Osteocyte (in vitro differentiated cells): ENCODE data around the gene RAB9A. TPM values are rescaled to one million over a fixed set of nuclear protein-coding genes. Genes with fewer than 3 reads are reported as not detected.
"Not testable (repeated sequence)": the region's sequence is repeated elsewhere in the genome, so short reads cannot be mapped to it uniquely, and the experiment has no call there.

Experiments
- DNase-seq: peaks from one replicate; pipeline ENCODE4 v3.0.0; 2021; ENCODE audit warnings: mixed read lengths; ENCODE audit not compliant: unreplicated experiment; ENCODE audit errors: extremely low spot score
- H3K27ac Mint-ChIP-seq: one replicate; pipeline ENCODE4 v1.8.0; 2021; ENCODE audit warnings: mild to moderate bottlenecking, mixed read lengths; ENCODE audit not compliant: unreplicated experiment
- H3K27me3 Mint-ChIP-seq: one replicate; pipeline ENCODE4 v1.8.0; 2021; ENCODE audit warnings: mixed read lengths; ENCODE audit not compliant: unreplicated experiment
- H3K36me3 Mint-ChIP-seq: one replicate; pipeline ENCODE4 v1.8.0; 2021; ENCODE audit warnings: mixed read lengths; ENCODE audit not compliant: unreplicated experiment
- H3K4me1 Mint-ChIP-seq: one replicate; pipeline ENCODE4 v1.8.0; 2021; ENCODE audit warnings: mixed read lengths; ENCODE audit not compliant: unreplicated experiment
- H3K4me3 Mint-ChIP-seq: one replicate; pipeline ENCODE4 v1.8.0; 2021; ENCODE audit warnings: mild to moderate bottlenecking, moderate library complexity, mixed read lengths; ENCODE audit not compliant: unreplicated experiment
- H3K9me3 Mint-ChIP-seq: one replicate; pipeline ENCODE4 v1.8.0; 2021; ENCODE audit warnings: mixed read lengths; ENCODE audit not compliant: unreplicated experiment
- CTCF ChIP-seq: fragments of 200-600 bp; sonication (generic); IDR thresholded peaks from 2 replicates; pipeline ENCODE4 v1.5.0; 2021; ENCODE audit warnings: antibody characterized with exemption, mild to moderate bottlenecking, moderate library complexity
- total RNA-seq: library from RNA; stranded (reverse); gene quantifications from 2 replicates; pipeline ENCODE4 v1.2.1, GENCODE V29; 2021

RAB9A gene
- total RNA-seq, 1 donor from 2014 or later: 32.9 TPM

DNA sequence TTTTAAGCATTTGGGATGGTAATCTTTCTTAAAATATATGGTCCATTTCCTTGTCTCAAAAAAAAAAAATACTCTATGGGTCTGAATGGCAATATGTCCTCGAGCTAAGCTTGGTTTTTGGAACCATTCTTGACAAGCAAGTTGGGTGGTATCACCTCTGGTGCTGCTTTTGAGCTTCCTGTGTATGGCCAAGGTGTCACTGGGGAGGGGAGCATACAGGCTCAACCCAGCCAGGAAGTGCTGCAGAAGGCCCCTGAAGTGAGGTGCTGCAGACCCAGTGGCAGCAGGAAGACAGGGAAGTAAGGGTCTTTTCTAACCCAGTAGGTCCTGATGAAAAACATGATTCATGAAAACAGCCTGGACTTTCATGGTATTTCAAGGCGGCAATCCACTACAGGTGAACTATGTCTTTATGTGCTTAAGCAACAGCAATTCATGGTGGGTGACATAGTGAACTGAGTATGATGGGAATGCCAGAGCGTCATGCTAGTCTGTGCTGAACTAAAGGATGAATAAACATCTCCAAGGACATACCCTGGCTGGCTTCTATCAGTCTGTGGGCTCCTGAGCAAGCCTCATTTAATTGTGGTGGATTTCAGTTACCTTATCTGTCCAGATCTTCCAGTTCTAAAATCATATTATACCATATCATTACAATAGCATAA, 30.4 kb downstream of the RAB9A start:
- Mint-ChIP-seq H3K4me3 (no peak overlapping the region), H3K9me3 (peaks cover 11% of the 10 kb centered on the region), H3K4me1 (peaks cover 4% of the 10 kb centered on the region), H3K27ac (no peak overlapping the region), H3K36me3 (peaks cover 16% of the 10 kb centered on the region), H3K27me3 (no peaks in the 10 kb centered on the region)
- no peak for TF ChIP-seq CTCF
- no peak for DNase-seq

GRCh38 chrX:13721371-13721770, 32.4 kb downstream of the RAB9A start:
- Mint-ChIP-seq H3K27me3 (no peaks in the 10 kb centered on the region), H3K27ac (no peak overlapping the region), H3K9me3 (peaks cover 14% of the 10 kb centered on the region), H3K36me3 (peaks cover 9% of the 10 kb centered on the region), H3K4me3 (no peak overlapping the region), H3K4me1 (peaks cover 4% of the 10 kb centered on the region)
- no peak for DNase-seq
- no peak for TF ChIP-seq CTCF

- no peak for TF ChIP-seq CTCF
- Mint-ChIP-seq H3K27ac (no peak overlapping the region), H3K4me3 (no peak overlapping the region), H3K9me3 (peaks cover 14% of the 10 kb centered on the region), H3K27me3 (no peaks in the 10 kb centered on the region), H3K4me1 (peaks cover 4% of the 10 kb centered on the region), H3K36me3 (peaks cover 9% of the 10 kb centered on the region)
- no peak for DNase-seq
These were observed 33.0 kb downstream of the RAB9A start for GRCh38 chrX:13721819-13722519.

DNA sequence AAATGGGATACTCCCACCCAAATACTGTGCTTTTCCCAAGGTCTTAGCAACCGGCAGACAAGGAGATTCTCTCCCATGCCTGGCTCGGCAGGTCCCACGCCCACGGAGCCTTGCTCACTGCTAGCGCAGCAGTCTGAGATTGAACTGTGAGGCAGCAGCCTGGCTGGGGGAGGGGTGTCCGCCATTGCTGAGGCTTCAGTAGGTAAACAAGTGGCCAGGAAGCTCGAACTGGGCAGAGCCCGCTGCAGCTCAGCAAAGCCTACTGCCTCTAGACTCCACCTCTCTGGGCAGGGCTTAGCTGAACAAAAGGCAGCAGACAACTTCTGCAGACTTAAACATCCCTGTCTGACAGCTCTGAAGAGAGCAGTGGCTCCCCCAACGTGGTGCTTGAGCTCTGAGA, 36.0 kb downstream of the RAB9A start:
- not testable (repeated sequence) for H3K27ac Mint-ChIP-seq

DNA sequence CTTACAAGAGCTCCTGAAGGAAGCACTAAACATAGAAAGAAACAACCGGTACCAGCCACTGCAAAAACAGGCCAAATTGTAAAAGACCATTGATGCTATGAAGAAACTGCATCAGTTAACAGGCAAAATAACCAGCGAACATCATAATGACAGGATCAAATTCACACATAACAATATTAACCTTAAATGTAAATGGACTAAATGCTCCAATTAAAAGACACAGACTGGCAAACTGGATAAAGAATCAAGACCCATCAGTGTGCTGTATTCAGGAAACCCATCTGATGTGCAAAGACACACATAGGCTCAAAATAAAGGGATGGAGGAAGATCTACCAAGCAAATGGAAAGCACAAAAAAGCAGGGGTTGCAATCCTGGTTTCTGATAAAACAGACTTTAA, 37.7 kb downstream of the RAB9A start:
- not testable (repeated sequence) for DNase-seq, H3K27ac Mint-ChIP-seq, H3K4me1 Mint-ChIP-seq, H3K4me3 Mint-ChIP-seq, H3K27me3 Mint-ChIP-seq
- Mint-ChIP-seq H3K36me3 (peaks cover 28% of the 10 kb centered on the region), H3K9me3 (peaks cover 23% of the 10 kb centered on the region)

More for the DNA sequence above, 36.0 kb downstream of the RAB9A start:
- not testable (repeated sequence) for DNase-seq, H3K4me1 Mint-ChIP-seq, H3K4me3 Mint-ChIP-seq, H3K27me3 Mint-ChIP-seq
- peaks cover 26% of the 10 kb centered on the region for H3K36me3 Mint-ChIP-seq
- H3K9me3 Mint-ChIP-seq: peaks cover 23% of the 10 kb centered on the region

- DNase-seq, H3K4me3 Mint-ChIP-seq, H3K27ac Mint-ChIP-seq, H3K4me1 Mint-ChIP-seq, H3K27me3 Mint-ChIP-seq: not testable (repeated sequence)
- Mint-ChIP-seq H3K36me3 (peaks cover 21% of the 10 kb centered on the region), H3K9me3 (peaks cover 15% of the 10 kb centered on the region)
These were observed 41.6 kb downstream of the RAB9A start for GRCh38 chrX:13730523-13730922.
